Ectodermal cell (in vitro differentiated cells): ENCODE data around the gene LRRFIP2.
"Not testable (repeated sequence)": the region's sequence is repeated elsewhere in the genome, so short reads cannot be mapped to it uniquely, and the experiment has no call there.

Experiments used
- H3K27ac ChIP-seq: 2 replicates; pipeline ENCODE4 v1.7.0; 2013; ENCODE audit warnings: mild to moderate bottlenecking, low read depth, low read length; ENCODE audit not compliant: insufficient read depth, poor library complexity, severe bottlenecking
- H3K27me3 ChIP-seq: 2 replicates; pipeline ENCODE4 v1.7.0; 2013; ENCODE audit warnings: mild to moderate bottlenecking, low read length; ENCODE audit not compliant: insufficient read depth, control insufficient read depth, poor library complexity, severe bottlenecking
- H3K36me3 ChIP-seq: one replicate; pipeline ENCODE4 v1.7.0; 2013; ENCODE audit warnings: low read length; ENCODE audit not compliant: control insufficient read depth, insufficient read depth
- H3K4me1 ChIP-seq: one replicate; pipeline ENCODE4 v1.7.0; 2013; ENCODE audit warnings: low read length; ENCODE audit not compliant: control insufficient read depth, insufficient read depth
- H3K4me3 ChIP-seq: 2 replicates; pipeline ENCODE4 v1.7.0; 2013; ENCODE audit warnings: low read depth, low read length, control low read depth; ENCODE audit not compliant: insufficient read depth
- H3K9me3 ChIP-seq: 2 replicates; pipeline ENCODE4 v1.7.0; 2013; ENCODE audit warnings: mild to moderate bottlenecking, low read length, moderate library complexity; ENCODE audit not compliant: control insufficient read depth
- WGBS, 2 experiments: methylation state at CpG; one replicate each; pipeline ENCODE4 v1.1.7; 2013; ENCODE audit warnings: missing lambda C conversion rate in 2 of 2; 5-methylcytosine and 5-hydroxymethylcytosine counted together

Gene LRRFIP2

DNA sequence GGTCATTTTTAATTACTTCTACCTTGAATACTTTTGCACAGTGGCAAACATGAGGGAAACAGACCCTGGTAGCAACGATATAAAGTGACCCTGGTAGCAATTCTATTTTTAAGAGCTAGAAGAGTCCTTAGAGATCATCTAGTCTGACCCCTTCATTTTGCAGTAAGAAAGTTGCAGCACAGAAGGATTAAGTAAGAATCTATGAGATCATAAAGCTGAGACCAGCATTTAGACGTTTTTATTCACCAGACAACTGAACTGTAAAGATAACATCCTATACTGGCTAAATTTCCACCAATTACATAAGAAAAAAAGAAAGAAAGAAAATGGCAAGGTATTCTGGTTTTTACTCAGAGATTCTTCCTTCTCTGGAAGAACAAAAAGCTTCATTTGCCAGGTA, 49.9 kb downstream of the LRRFIP2 start:
- 84 to 90% methylated on average over 2 of the region's 2 CpGs for WGBS, 2 experiments
- Histone ChIP-seq H3K4me1 (no peaks in the 10 kb centered on the region), H3K9me3 (no peaks in the 10 kb centered on the region), H3K36me3 (no peaks in the 10 kb centered on the region), H3K4me3 (no peak overlapping the region), H3K27ac (no peak overlapping the region), H3K27me3 (no peaks in the 10 kb centered on the region)

DNA sequence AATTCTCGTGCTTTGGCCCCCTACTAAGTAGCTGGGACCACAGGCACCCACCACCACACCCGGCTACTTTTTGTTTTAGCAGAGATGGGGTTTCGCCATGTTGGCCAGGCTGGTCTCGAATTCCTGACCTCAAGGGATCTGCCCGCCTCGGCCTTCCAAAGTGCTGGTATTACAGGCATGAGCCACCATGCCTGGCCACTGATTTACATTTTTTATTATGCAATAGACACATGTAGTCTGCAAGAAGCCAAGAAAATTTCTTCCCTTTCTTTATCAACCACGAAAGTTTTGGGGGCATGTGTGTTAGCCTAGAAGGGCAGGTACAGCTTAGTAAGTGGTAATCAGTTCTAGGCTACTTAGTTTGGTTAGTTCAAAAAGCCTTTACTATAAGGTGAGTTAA, 51.1 kb downstream of the LRRFIP2 start:
- H3K4me1 ChIP-seq: no peaks in the 10 kb centered on the region
- H3K27ac ChIP-seq: no peak overlapping the region
- no peak overlapping the region for H3K4me3 ChIP-seq
- no peaks in the 10 kb centered on the region for H3K36me3 ChIP-seq
- WGBS, 2 experiments: 94% methylated on average over 7 of the region's 7 CpGs
- H3K9me3 ChIP-seq: no peaks in the 10 kb centered on the region
- H3K27me3 ChIP-seq: no peaks in the 10 kb centered on the region

GRCh38 chr3:37122069-37122468, 52.3 kb downstream of the LRRFIP2 start:
- 91 to 97% methylated on average over 5 to 6 of the region's 6 CpGs for WGBS, 2 experiments
- not testable (repeated sequence) for H3K27me3 ChIP-seq, H3K4me3 ChIP-seq, H3K4me1 ChIP-seq, H3K9me3 ChIP-seq, H3K36me3 ChIP-seq, H3K27ac ChIP-seq

GRCh38 chr3:37118163-37118562, 56.2 kb downstream of the LRRFIP2 start:
- Histone ChIP-seq H3K4me1 (no peaks in the 10 kb centered on the region), H3K27ac (no peak overlapping the region), H3K4me3 (no peak overlapping the region), H3K9me3 (no peaks in the 10 kb centered on the region), H3K36me3 (no peaks in the 10 kb centered on the region), H3K27me3 (no peaks in the 10 kb centered on the region)
- 92 to 94% methylated on average over 2 of the region's 2 CpGs for WGBS, 2 experiments

GRCh38 chr3:37117548-37117947, 56.8 kb downstream of the LRRFIP2 start:
- Histone ChIP-seq H3K4me1 (no peaks in the 10 kb centered on the region), H3K27ac (no peak overlapping the region), H3K27me3 (no peaks in the 10 kb centered on the region), H3K9me3 (no peaks in the 10 kb centered on the region), H3K4me3 (no peak overlapping the region), H3K36me3 (no peaks in the 10 kb centered on the region)

GRCh38 chr3:37116998-37117397, 57.4 kb downstream of the LRRFIP2 start:
- H3K27ac ChIP-seq: no peak overlapping the region
- no peaks in the 10 kb centered on the region for H3K36me3 ChIP-seq
- no peaks in the 10 kb centered on the region for H3K9me3 ChIP-seq
- no peaks in the 10 kb centered on the region for H3K4me1 ChIP-seq
- H3K27me3 ChIP-seq: no peaks in the 10 kb centered on the region
- H3K4me3 ChIP-seq: no peak overlapping the region
- WGBS, 2 experiments: 100% methylated on average over 1 of the region's 1 CpG; no CpG with 5 or more reads in 1 of the 2 experiments

DNA sequence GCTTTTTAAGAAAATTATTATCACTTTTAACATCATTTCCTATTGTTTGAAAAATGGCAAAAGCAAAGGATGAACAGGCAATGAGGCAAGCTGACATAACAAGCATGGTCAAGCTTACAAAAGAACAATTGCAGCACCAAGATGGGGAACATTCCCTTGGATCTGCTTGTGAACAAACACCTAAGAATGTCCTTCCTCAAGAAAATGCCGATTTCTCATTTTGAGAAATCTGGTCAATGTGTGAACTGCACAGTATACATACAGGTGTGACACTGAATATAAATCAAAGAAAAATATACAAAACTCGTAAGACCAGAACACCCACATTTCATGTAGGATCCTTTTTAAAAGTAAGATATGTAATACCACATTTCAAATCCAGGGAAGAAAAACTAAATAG, 58.9 kb downstream of the LRRFIP2 start:
- no peaks in the 10 kb centered on the region for H3K27me3 ChIP-seq
- H3K36me3 ChIP-seq: no peaks in the 10 kb centered on the region
- WGBS, 2 experiments: 50% methylated on average over 2 of the region's 2 CpGs; no CpG with 5 or more reads in 1 of the 2 experiments
- H3K4me1 ChIP-seq: no peaks in the 10 kb centered on the region
- H3K27ac ChIP-seq: no peak overlapping the region
- no peak overlapping the region for H3K4me3 ChIP-seq
- H3K9me3 ChIP-seq: no peaks in the 10 kb centered on the region

GRCh38 chr3:37114251-37115145, 59.9 kb downstream of the LRRFIP2 start:
- Histone ChIP-seq H3K9me3 (no peaks in the 10 kb centered on the region), H3K4me1 (no peaks in the 10 kb centered on the region), H3K27me3 (no peaks in the 10 kb centered on the region), H3K4me3 (no peak overlapping the region), H3K36me3 (no peaks in the 10 kb centered on the region), H3K27ac (no peak overlapping the region)
- WGBS, 2 experiments: 91 to 92% methylated on average over 2 of the region's 2 CpGs

GRCh38 chr3:37112987-37113386, 61.4 kb downstream of the LRRFIP2 start:
- no CpG with 5 or more reads among the region's 1 CpG for WGBS, 2 experiments
- Histone ChIP-seq H3K4me3 (no peak overlapping the region), H3K4me1 (no peaks in the 10 kb centered on the region), H3K9me3 (no peaks in the 10 kb centered on the region), H3K36me3 (no peaks in the 10 kb centered on the region), H3K27me3 (no peaks in the 10 kb centered on the region), H3K27ac (no peak overlapping the region)

DNA sequence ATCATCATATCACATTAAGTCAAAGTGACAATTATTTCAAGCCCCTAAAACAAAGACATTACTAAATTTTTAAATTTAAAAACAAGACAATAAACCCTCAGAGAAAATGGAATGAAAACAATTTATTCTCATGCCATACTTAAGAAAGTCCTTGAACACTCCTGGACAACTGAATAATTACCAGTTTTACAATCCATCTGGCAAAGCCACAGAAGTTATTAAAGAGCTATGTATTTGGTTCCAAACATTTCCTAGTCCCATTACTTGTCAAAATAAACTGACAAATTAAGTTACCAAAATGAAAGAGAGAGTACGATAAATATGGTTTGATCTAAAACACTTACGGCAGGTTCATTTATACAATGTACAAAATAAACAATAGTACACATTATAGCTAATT, 63.2 kb downstream of the LRRFIP2 start:
- H3K36me3 ChIP-seq: no peaks in the 10 kb centered on the region
- H3K4me3 ChIP-seq: no peak overlapping the region
- no peak overlapping the region for H3K27ac ChIP-seq
- WGBS, 2 experiments: 80 to 100% methylated on average over 1 of the region's 2 CpGs
- no peaks in the 10 kb centered on the region for H3K9me3 ChIP-seq
- no peaks in the 10 kb centered on the region for H3K27me3 ChIP-seq
- H3K4me1 ChIP-seq: no peaks in the 10 kb centered on the region
